GM19193 (cell line): ENCODE data around the gene LCN6.
A peak's percentile ranks its signal among the peaks of the same experiment; 100 is the strongest.

Source experiments
- POLR2A ChIP-seq: IDR thresholded peaks from 4 replicates; pipeline ENCODE4 v1.6.1; 2011; ENCODE audit not compliant: insufficient read depth, insufficient read length; ENCODE audit errors: extremely low read depth

Gene LCN6

DNA sequence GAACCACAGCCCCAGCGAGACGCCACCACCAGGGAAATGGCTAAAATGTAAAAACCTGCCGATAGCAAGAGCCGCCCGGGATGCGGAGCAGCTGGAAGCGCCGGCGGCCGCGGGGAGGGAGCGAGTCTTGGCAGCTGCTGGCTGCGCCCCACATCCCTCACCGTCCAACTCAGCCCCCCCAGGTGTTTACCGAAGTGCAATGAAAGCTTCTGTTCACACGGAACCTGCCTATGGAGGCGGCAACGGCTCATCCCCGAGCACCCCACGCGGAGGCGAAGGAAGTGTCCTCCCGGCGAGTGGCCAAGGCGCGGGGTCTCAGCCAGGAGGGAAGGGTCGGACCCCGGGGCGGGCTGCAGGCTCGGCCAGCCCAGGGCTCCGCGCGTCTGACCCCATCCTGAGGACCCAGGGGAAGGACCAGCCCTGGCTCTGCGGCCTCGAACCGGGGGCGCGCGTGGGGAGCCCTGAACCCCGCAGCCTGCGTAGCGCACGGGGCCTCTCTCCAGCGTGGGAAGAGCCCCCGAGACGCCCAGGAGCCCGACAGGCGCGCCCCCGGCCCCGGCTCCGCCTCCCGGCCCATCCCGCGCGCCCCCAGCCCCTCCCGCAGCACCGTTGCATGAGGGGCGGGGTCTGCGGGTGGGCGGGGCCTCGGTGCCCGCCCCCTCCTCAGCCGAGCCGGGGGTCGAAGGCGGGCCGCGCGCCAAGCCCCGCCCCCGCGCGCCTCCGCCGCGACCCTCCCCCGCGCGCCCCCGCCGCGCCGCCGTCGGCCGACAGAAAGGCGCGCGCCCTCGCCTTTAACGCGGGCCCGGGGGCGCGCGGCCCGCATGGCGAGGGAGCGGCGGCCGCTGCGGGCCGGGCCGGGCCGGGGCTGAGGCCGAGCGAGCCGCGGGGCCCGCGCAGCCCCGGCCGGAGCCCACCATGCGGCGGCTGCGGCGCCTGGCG, 36.3 kb downstream of the LCN6 start, which contains the start of gene DIPK1B:
DIPK1B (plus strand) TSS at position 822 of the 939 bp plus-strand sequence; CDS start at position 916, 94 bp downstream.
- TF ChIP-seq POLR2A = no peak

DNA sequence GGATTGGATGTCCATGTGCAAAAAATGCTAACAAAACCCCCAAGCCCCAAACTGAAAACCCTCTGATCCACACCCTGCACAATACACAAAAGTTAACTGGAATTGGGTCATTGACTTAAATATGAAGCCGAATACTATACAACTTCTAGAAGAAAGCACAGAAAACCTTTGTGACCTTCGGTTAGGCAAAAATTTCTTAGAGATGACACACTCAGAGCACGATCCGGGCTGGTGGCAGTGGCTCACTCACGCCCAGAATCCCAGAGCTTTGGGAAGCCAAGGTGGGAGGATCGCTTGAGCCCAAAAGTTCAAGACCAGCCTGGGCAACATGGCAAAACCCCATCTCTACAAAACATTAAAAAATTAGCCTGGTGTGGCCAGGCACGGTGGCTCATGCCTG, 37.8 kb downstream of the LCN6 start:
- no peak for TF ChIP-seq POLR2A

DNA sequence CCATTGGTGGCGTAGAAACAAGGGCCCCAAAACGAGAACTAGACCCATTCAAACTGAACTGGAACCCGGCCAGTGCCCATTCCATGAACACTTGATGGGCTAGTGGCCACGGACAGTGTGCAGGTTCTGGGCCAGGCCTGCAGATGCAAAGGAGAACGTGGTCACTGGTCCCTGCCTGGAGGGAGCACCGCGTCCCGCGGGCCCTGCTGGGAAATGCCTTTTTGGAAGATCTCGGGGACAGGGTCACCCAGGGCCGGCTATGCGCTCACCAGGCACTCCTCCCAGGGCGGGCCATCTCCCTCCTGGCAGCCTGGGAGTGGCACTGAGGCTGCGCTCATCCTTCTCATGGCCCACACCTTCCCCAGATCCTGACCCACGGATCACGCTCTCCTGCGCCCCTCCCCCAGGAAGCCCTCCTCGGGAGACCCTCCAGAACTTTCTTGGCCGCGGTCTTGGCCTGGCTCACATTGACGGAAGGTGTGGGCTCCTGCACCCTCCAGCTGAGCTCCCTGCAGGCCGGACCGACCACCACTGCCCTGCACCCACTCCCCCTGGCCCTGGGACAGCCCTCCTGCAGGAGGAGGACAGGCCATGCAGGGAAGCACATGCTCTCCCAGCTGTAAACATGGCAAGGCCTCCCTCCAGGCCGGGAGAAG, 38.7 kb downstream of the LCN6 start:
- no peak for TF ChIP-seq POLR2A

DNA sequence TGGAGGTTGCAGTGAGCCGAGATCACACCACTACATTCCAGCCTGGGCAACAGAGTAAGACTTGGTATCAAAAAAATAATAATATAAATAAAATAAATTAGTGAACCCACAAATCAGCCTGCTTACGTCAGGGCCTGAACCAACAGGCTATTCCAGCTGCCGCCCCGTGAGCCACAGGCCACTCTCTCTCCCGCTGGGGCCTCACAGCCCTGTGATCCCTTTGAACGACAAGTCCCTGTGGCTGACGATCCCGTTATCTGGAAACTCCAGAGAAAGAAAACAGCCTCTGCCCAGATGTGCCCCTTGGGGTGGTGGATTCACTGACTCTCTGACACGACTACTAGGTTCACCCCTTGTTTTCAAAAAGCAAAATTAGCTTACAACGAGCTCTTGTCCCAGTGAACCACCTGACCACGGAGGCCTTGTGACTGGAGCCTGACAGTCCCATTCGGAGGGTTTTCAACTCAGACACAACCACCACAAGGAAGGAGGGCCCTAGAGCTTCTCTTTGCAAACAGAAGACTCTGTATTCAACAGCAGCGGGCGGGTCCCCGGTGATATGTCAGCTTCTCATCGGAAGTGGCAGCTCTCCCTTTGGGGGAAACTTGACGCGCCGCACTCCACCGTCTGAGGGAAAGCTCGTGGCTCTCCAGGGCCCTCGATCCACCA, 40.3 kb downstream of the LCN6 start:
- no peak for TF ChIP-seq POLR2A

DNA sequence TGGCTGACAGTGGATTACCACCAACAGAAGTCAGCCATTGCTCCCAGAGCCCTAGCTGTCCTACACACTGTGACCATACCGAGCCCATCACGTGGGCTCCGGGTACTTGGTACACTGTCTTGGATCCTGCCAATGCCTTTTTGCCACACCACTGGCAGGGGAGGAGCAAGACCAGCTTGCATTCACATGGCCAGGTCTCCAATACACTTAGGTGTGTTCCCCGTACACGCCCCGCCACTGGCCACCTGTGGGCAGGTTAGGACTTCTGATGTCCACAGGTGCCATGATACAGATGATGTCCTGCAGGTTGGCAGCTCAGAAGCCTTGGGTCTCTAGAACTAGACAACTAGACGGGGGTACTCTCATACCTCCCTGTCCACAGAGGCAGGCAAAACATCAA, 41.3 kb downstream of the LCN6 start:
- TF ChIP-seq POLR2A = no peak

DNA sequence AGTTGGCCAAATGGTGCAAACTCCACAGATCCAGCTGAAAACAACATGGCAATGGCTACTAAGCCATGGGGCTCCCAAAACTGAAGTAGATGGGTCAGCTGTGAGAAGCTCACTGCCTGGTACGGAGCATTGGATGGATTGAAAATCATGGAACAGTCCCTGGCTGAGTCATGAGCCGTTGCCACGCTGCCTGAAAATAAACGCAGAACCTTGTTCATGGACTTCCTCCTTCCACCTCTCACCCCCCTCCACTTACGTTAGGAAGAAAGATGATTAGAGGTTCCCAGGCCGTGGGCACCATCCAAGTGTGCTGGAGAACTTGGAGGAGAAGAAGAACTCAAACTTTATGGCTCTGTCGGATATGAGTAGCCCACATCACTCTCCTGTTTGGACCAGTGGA, 42.8 kb downstream of the LCN6 start:
- TF ChIP-seq POLR2A = no peak

DNA sequence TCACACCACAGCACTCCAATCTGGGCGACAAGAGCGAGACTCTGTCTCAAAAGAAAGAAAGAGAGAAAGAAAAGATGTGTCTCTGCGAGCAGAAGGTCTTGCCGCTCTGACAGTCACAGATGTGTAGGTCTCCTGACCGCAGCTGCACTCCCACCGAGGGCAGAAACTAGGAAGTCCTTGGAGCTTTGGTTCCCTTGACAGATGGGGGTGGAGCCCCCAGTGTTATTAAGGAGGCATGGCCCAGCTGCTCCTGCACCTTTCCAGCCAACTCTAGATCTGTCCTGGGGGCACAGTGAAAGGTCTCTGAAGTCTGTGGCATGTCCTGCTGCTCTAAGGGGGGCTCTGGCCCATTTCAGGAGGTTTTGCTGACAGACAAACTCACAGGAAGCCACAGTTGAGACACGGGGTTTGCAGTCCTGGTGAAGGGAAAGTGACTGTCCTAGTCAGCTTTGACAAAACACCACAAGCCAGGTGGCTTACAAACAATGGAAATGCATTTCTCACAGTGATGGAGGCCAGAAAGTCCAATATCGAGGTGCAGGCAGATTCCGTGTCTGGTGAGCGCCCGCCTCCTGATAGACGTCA, 45.0 kb downstream of the LCN6 start:
- no peak for TF ChIP-seq POLR2A

DNA sequence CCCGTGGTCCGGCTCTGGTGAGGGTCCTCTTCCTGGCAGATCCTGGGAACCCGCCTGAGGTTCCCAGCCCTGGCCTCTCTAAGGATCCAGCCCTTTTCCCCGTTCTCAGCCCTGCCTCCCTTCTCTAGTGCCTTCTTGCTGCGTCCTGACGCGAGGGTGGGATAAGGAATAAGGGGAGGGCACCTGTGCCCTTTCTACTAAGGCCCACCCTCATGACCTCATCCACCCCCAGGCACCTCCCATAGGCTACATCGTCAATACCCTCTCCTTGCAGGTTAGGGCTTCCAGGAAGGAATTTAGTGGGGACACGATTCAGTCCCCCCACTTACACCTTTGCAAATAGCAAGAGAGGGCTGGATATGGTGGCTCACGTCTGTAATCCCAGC, 46.7 kb downstream of the LCN6 start:
- TF ChIP-seq POLR2A = no peak

DNA sequence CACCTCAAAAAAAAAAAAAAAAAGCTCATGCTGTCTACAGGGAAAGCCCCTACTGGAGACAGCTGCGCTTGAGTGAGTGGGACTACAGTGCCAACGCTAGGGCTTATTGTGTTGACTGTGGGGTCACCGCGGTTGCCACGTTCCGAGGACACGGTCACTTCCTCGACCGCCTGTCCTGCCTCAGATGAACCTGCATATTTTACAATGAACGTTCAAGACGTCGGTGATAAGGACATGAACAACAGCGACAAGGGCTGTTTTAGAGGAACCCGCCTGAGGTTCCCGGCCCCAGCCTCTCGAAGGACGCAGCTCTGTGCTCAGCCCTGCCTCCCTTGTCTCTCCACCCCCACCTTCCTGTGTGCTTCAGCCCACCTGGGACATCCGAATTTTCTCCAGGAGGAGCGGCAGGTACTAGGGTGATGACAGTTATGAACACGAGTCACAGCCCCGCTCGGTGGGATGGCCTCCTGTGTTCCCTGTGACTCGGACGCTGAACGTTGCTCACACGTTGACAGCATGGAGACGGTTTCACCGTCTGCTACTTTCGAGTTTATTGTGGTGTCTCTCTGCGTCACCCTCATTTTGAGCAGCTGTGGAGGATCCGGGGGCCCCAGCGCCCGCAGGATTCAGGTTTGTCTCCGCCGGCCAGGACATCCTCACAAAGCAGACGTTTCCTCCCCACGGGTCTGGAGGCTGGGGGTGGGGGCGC, 47.2 kb downstream of the LCN6 start:
- TF ChIP-seq POLR2A = peak; percentile 41

DNA sequence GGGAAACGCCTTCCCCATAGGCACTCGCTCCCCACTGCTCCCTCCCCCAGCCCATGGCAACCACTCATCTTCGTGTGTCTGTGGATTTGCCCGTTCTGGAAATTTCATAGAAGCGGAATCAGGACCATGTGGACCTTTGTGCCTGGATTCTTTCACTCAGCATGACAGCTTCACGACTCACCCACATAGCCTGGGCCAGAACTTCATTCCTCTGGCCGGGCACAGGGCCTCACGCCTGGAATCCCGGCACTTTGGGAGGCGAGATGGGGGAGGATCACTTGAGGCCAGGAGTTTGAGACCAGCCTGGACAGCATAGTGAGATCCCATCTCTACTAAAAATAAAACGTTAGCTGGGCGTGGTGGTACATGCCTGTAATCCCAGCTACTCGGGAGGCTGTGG, 48.0 kb downstream of the LCN6 start:
- TF ChIP-seq POLR2A = no peak

DNA sequence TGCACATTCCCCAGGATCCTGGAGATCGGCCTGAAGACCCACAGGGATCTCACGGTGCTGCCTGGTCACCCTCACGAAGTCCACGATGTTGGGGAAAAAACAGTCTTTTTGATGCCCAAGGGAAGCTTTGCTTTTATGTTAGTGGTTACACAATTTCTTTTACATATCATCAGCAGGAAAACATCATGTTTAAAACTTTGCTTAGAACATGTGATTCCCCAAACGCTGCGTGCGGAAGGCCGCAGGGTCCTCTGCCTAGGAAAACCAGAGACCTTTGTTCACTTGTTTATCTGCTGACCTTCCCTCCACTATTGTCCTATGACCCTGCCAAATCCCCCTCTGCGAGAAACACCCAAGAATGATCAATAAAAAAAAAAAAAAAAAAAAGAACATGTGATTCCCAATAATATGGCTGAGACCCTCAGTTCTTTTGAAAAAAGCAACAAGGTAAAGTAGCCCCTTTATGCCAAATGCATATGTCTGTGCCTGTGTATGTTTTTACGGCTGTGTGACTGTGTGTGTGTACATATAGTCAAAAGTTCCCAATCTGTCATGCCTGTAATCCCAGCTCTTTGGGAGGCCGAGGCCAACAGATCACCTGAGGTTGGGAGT, 49.6 kb downstream of the LCN6 start:
- no peak for TF ChIP-seq POLR2A

DNA sequence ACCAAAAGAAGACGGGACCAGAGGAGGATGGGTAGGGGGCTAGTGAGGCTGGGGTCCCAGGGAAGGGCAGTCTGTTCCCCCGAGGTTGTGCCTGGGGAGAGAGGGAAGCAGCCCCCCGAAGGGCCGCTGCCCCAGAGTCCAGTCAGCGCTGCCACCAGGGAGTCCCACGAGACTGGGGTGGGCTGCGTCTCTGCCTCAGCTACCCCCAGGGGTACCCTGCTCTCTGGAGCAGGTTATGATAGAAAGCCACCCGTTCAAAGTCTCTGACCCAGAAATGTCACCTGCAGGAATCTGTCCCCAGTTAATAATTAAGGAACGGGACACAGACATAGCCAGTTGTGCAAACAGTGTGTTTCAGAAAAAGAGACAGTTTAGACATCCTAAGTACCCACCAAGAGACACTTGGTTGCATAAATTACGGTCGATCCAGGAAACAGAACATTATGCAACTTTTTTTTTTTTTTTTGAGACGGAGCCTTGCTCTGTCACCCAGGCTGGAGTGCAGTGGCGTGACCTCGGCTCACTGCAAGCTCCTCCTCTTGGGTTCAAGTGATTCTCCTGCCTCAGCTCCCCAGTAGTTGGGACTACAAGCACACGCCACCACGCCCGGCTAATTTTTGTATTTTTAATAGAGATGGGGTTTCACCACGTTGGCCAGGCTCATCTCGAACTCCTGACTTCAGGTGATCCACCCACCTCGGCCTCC, 50.4 kb downstream of the LCN6 start:
- TF ChIP-seq POLR2A = no peak

DNA sequence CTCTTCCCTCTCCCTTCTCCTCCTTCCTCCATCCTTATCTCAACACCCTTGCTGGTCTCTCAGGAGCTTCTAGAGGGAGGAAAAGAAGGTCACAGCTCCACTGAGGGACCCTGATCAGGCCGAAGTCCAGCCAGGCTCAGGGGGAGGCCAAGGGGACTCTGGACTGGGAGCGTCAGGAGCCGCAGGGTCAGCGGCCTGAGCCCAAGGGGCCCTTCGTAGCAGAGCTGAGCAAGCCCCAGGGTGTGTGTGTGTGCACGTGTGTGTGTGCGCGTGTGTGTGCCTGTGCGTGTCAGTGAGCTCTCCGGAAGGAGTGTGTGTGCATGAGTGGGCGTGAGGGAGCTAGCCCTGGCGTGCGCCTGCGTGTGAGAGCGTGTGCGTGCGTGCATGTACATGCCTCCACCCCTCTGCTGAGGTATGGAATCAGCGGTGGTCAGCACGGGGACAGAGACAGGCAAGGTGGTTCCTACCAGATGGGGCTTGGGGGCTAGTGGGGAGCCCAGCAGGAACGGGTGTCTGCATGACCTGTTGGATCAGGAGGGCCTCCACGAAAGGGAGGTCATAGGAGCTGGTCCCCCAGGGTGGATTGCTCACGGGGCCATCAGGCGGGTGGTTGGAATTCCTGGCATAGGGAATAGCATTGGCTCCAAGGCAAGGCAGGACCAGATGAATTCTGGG, 51.0 kb downstream of the LCN6 start:
- no peak for TF ChIP-seq POLR2A
